ENCODE data around the gene TMEM255A. TPM values are rescaled to one million over a fixed set of nuclear protein-coding genes. Genes with fewer than 3 reads are reported as not detected.

Gene TMEM255A
- total RNA-seq, 4 donors from 2014 or later, result 0.20 to 2.9 (median 0.67) TPM; not detected in 1

- Histone ChIP-seq H3K36me3 (no peaks in the 10 kb centered on the region), H3K27ac (no peak overlapping the region), H3K4me1 (peaks cover 0 to 4% of the 10 kb centered on the region in 2 donors), H3K4me3 (replicated peaks in 1 of 3) (no peak overlapping the region), H3K27me3 (no peaks in the 10 kb centered on the region), H3K9me3 (no peaks in the 10 kb centered on the region)
- intact Hi-C loops (cut with DNase I), result no loop called here
- WGBS, 2 donors, result 84 to 91% methylated on average over 2 of the region's 2 CpGs
- no peak for TF ChIP-seq POLR2A (IDR thresholded peaks at IDR 0.05)
- TF ChIP-seq CTCF (IDR thresholded peaks at IDR 0.05), result no peak
- no peak for DNase-seq
Observed at GRCh38 chrX:120274145-120274544, 37.1 kb downstream of the TMEM255A start.

- TF ChIP-seq CTCF (IDR thresholded peaks at IDR 0.05) (no peak), POLR2A (IDR thresholded peaks at IDR 0.05) (no peak)
- DNase-seq, result peak; percentile 62 to 69
- Histone ChIP-seq H3K4me3 (replicated peaks in 1 of 3) (no peak overlapping the region), H3K27ac (no peak overlapping the region), H3K27me3 (no peaks in the 10 kb centered on the region), H3K4me1 (peaks cover 0 to 4% of the 10 kb centered on the region in 2 donors), H3K36me3 (no peaks in the 10 kb centered on the region), H3K9me3 (no peaks in the 10 kb centered on the region)
- 54 to 65% methylated on average over 2 of the region's 2 CpGs for WGBS, 2 donors
- intact Hi-C loops (cut with DNase I), result no loop called here
Observed at GRCh38 chrX:120271218-120271617, 40.0 kb downstream of the TMEM255A start.

- H3K36me3 ChIP-seq, result no peaks in the 10 kb centered on the region
- H3K27me3 ChIP-seq, result no peaks in the 10 kb centered on the region
- 68 to 86% methylated on average over 4 of the region's 4 CpGs for WGBS, 2 donors
- intact Hi-C loops (cut with DNase I), result no loop called here
- DNase-seq, result no peak
- H3K27ac ChIP-seq, result no peak overlapping the region
- H3K9me3 ChIP-seq, result no peaks in the 10 kb centered on the region
- H3K4me1 ChIP-seq, result peaks cover 0 to 4% of the 10 kb centered on the region in 2 donors
- TF ChIP-seq POLR2A (IDR thresholded peaks at IDR 0.05) (no peak), CTCF (IDR thresholded peaks at IDR 0.05) (no peak)
- H3K4me3 ChIP-seq (replicated peaks in 1 of 3), result no peak overlapping the region
Observed at GRCh38 chrX:120270567-120270966, 40.7 kb downstream of the TMEM255A start.

- no peak overlapping the region for H3K4me3 ChIP-seq (replicated peaks in 1 of 3)
- H3K27ac ChIP-seq, result no peak overlapping the region
- no peak for TF ChIP-seq CTCF (IDR thresholded peaks at IDR 0.05)
- TF ChIP-seq POLR2A (IDR thresholded peaks at IDR 0.05), result no peak
- peaks cover 0 to 4% of the 10 kb centered on the region in 2 donors for H3K4me1 ChIP-seq
- WGBS, 2 donors, result 0 to 33% methylated on average over 1 of the region's 1 CpG
- intact Hi-C loops (cut with DNase I), result no loop called here
- no peak for DNase-seq
- no peaks in the 10 kb centered on the region for H3K36me3 ChIP-seq
- no peaks in the 10 kb centered on the region for H3K27me3 ChIP-seq
- no peaks in the 10 kb centered on the region for H3K9me3 ChIP-seq
Observed at GRCh38 chrX:120269373-120270035, 41.8 kb downstream of the TMEM255A start.

- no peaks in the 10 kb centered on the region for H3K36me3 ChIP-seq
- no peaks in the 10 kb centered on the region for H3K4me1 ChIP-seq
- no peak overlapping the region for H3K27ac ChIP-seq
- H3K9me3 ChIP-seq, result no peaks in the 10 kb centered on the region
- DNase-seq, result no peak
- intact Hi-C loops (cut with DNase I), result no loop called here
- no peak overlapping the region for H3K4me3 ChIP-seq (replicated peaks in 1 of 3)
- no peaks in the 10 kb centered on the region for H3K27me3 ChIP-seq
- no peak for TF ChIP-seq CTCF (IDR thresholded peaks at IDR 0.05)
- TF ChIP-seq POLR2A (IDR thresholded peaks at IDR 0.05), result no peak
Observed at GRCh38 chrX:120264341-120264740, 46.9 kb downstream of the TMEM255A start.
